ENCODE data around the gene GPD1.

- TF ChIP-seq CTCF (IDR thresholded peaks at IDR 0.05) (no peak), POLR2A (IDR thresholded peaks at IDR 0.05; ENCODE audit: low read depth) (no peak), POLR2AphosphoS5 (IDR thresholded peaks at IDR 0.05) (no peak), EP300 (IDR thresholded peaks at IDR 0.05) (no peak)
Measured at GRCh38 chr12:50090391-50090790, 13.4 kb upstream of the GPD1 start.
